ENCODE measurements around the gene CCDC3. TPM values are rescaled to one million over a fixed set of nuclear protein-coding genes. Genes with fewer than 3 reads are reported as not detected.

The CCDC3 gene
- total and polyA plus RNA-seq, 7 donors: 0.46 to 6.9 (median 3.1) TPM

DNA sequence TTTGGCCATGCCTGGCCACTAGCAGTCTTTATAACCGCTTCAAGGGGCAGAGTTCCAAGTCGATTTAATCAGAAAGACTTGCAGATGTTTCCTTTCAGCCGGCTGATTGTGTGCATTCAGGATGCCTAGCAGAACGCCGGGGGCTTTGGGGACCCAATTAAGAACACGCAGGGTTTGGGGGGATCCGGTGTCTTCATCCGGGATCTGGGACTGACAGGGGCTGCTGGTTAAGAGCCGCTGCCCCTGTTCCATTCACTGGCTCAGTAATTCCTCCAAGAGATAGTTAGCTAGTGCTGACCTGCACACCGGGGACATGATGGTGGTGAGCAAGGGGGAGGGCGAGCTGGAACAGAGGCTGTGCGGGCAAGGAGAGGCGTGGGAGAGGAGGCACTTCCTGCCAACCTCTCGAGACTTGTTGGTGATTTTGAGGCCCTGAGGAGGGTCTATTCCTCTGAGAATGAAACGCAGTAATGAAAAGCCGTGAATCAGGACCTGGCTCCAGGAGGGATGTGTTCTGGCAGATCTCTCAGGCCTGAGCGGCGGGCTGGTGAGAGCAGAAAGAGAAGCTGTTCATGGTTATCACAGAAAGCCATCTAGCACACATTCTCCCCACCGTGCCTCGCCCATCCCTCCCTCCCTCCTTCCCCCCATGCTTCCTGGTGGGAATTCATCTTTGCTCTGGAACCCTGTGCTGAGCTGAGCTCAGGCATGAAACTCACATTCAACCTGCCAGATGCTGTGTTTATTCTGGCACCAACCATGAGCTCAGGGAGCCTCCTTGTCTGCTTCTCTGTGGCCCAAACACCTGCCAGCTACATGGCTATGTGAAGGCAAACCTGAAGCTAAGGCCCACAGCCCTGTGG lies 152.0 kb downstream of the CCDC3 start:
- no peak overlapping the region for H3K4me3 ChIP-seq
- DNase-seq: no peak
- no peaks in the 10 kb centered on the region for H3K9me3 ChIP-seq
- WGBS, 2 donors: 45 to 66% methylated on average over 20 of the region's 20 CpGs
- no peaks in the 10 kb centered on the region for H3K27me3 ChIP-seq
- intact Hi-C loops (cut with DNase I): no loop called here
- H3K36me3 ChIP-seq: no peaks in the 10 kb centered on the region
- H3K4me1 ChIP-seq: peaks cover 0 to 28% (median 21%) of the 10 kb centered on the region in 4 donors
- H3K27ac ChIP-seq: peak overlapping the region in 1 of 4 donors; percentile 20
- TF ChIP-seq POLR2A (IDR thresholded peaks at IDR 0.05) (no peak), EP300 (IDR thresholded peaks at IDR 0.05) (no peak), CTCF (IDR thresholded peaks at IDR 0.05) (no peak), POLR2AphosphoS5 (IDR thresholded peaks at IDR 0.05) (no peak)

DNA sequence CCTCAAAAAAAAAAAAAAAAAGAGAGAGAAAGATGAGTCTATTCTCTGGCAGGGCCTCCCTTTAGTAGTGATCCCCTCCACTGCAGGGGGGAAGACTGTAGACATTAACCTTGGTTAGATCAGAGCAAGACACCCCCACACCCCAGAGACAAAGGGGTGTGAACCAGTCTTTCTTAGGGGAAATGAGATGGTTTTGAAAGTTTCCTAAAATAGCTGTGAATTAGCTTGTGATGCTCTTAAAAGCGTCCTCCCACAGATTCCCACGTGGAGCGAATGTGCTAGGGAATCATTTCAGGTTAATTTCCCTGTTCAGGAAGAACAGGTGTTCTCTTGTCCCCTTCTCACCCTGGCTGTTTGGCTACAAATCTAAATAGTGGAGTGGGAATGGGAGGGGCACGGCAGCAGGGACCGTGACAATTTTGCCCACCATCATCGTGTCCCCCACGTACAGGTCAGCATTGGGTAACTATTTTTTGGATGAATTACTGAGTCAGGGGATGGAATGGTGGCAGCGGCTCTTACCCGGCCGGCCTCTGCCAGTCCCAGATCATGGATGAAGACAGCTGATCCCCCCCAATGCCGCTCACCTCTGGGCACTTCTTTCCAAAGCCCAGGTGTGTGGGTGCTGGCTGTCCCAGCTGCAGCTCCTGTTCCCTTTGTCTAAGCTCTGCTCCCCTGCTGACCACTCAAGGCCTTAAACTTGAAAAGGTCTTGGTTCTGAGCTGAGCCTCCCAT lies 152.9 kb downstream of the CCDC3 start:
- Histone ChIP-seq H3K9me3 (no peaks in the 10 kb centered on the region), H3K36me3 (no peaks in the 10 kb centered on the region), H3K4me3 (no peak overlapping the region), H3K27ac (no peak overlapping the region), H3K4me1 (peaks cover 0 to 33% (median 26%) of the 10 kb centered on the region in 4 donors), H3K27me3 (no peaks in the 10 kb centered on the region)
- intact Hi-C loops (cut with DNase I): no loop called here
- TF ChIP-seq CTCF (IDR thresholded peaks at IDR 0.05) (no peak), POLR2AphosphoS5 (IDR thresholded peaks at IDR 0.05) (no peak), EP300 (IDR thresholded peaks at IDR 0.05) (no peak), POLR2A (IDR thresholded peaks at IDR 0.05) (no peak)
- DNase-seq: no peak
- 79 to 80% methylated on average over 11 of the region's 11 CpGs for WGBS, 2 donors

DNA sequence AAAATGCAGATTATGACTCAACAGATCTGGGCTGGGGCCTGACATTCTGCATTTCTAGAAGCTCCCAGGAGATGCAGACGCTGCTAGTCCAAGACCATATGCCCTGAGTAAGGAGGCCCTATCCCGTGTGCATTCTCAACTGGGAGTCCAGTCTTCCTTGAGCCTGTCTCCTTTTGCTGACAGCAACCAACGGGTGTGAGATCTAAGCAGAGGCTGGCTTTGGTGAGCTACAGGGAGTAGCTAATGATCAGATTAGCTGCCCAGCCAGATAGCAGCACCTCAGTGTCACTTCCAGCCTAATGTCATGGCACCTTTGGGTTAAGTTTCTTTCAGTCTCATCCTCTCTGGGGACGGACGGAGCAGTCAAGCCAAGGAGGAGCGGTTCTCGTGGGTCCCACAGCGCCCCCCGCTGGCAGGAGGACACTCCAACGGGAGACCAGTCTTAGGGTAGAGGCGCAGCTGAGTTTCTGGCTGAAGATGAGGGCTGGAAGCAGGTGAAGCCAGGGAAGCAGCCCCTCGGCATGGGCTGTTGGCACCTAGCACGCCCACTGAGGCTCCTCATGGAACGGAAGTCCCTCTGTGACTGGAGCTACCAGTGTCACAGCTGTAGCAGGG lies 154.0 kb downstream of the CCDC3 start:
- no peaks in the 10 kb centered on the region for H3K9me3 ChIP-seq
- H3K27me3 ChIP-seq: no peaks in the 10 kb centered on the region
- no peak for DNase-seq
- no peak overlapping the region for H3K27ac ChIP-seq
- H3K4me1 ChIP-seq: peaks cover 0 to 40% (median 26%) of the 10 kb centered on the region in 4 donors
- no peak for TF ChIP-seq POLR2AphosphoS5 (IDR thresholded peaks at IDR 0.05)
- no peak overlapping the region for H3K4me3 ChIP-seq
- 78 to 81% methylated on average over 14 of the region's 14 CpGs for WGBS, 2 donors
- H3K36me3 ChIP-seq: no peaks in the 10 kb centered on the region
- intact Hi-C loops (cut with DNase I): no loop called here

GRCh38 chr10:12846718-12847117 lies 154.8 kb downstream of the CCDC3 start:
- Histone ChIP-seq H3K4me1 (peaks cover 0 to 40% (median 26%) of the 10 kb centered on the region in 4 donors), H3K4me3 (no peak overlapping the region), H3K27me3 (no peaks in the 10 kb centered on the region), H3K27ac (no peak overlapping the region), H3K9me3 (no peaks in the 10 kb centered on the region), H3K36me3 (no peaks in the 10 kb centered on the region)
- intact Hi-C loops (cut with DNase I): no loop called here
- DNase-seq: no peak
- TF ChIP-seq CTCF (IDR thresholded peaks at IDR 0.05): no peak
- TF ChIP-seq POLR2AphosphoS5 (IDR thresholded peaks at IDR 0.05): no peak
- no peak for TF ChIP-seq EP300 (IDR thresholded peaks at IDR 0.05)
- no peak for TF ChIP-seq POLR2A (IDR thresholded peaks at IDR 0.05)
- 43 to 49% methylated on average over 1 of the region's 1 CpG for WGBS, 2 donors

Small RNAs within 50 kb of the gene (small RNA-seq; reads per million reads assigned to genes)
- 0 reads per million in 3 donors for gene RNA5SP300

Other genes starting within 250 kb of the CCDC3 start
- gene OPTN, start 98.5 kb upstream of the CCDC3 start, total RNA-seq: 10 to 100 TPM; 53.5 to 72.6 (median 59.7) TPM
- gene OPTN, start 98.5 kb upstream of the CCDC3 start, polyA plus RNA-seq: 100 to 1,000 TPM in 2 of 3 donors, 10 to 100 TPM in 1; 54.2 to 127 (median 117) TPM
- under 1 TPM in 3 of 4 donors, not detected in 1; 0.14 to 0.83 (median 0.36) TPM for gene MCM10, start 159.8 kb upstream of the CCDC3 start, total RNA-seq
- 1 to 10 TPM in 1 of 3 donors, under 1 TPM in 1, not detected in 1; 0.92 to 3.2 TPM for gene MCM10, start 159.8 kb upstream of the CCDC3 start, polyA plus RNA-seq
- not detected for gene UCMA, start 232.7 kb upstream of the CCDC3 start, total RNA-seq
- gene UCMA, start 232.7 kb upstream of the CCDC3 start, polyA plus RNA-seq: not detected

Data from sigmoid colon (tissue), 7 donors.